K562 (cell line): Measurements from ENCODE around the gene CCNYL1. TPM values are rescaled to one million over a fixed set of nuclear protein-coding genes. Genes with fewer than 3 reads are reported as not detected.

ENCODE experiments used
- AFF4 ChIP-seq: sonication (generic); formaldehyde crosslinking; IDR thresholded peaks from 2 replicates; pipeline ENCODE4 v1.8.0; 2023; ENCODE audit warnings: mild to moderate bottlenecking, missing genetic modification reagents
- BRCA1 ChIP-seq, 2 experiments: fragments of 450-650 bp in 1 of 2; sonication (generic) in 1 of 2; formaldehyde crosslinking in 1 of 2; IDR thresholded peaks; 2 replicates each; pipeline versions ENCODE4 v1.5.0 to v1.6.1; 2017 to 2020; ENCODE audit warnings: mild to moderate bottlenecking in 1 of 2, missing genetic modification reagents in 1 of 2
- CAMTA2 ChIP-seq: fragments of 250-450 bp; sonication (Bioruptor Pico); conservative IDR thresholded peaks from 2 replicates; pipeline ENCODE4 v1.5.1; 2022
- CBX1 ChIP-seq: sonication (generic); IDR thresholded peaks from 2 replicates; pipeline ENCODE4 v1.6.1; 2016; ENCODE audit warnings: antibody characterized with exemption, low read depth, mild to moderate bottlenecking
- IRF2 ChIP-seq: sonication (generic); formaldehyde crosslinking; IDR thresholded peaks from 2 replicates; pipeline ENCODE4 v1.8.1; 2022; ENCODE audit warnings: mild to moderate bottlenecking, missing genetic modification reagents
- MAFG ChIP-seq: fragments of 450-650 bp; conservative IDR thresholded peaks from 2 replicates; pipeline ENCODE4 v1.6.1; 2016; ENCODE audit warnings: missing genetic modification characterization, missing compliant biosample characterization
- MAZ ChIP-seq, 2 experiments: fragments of 450-650 bp in 1 of 2; sonication (generic) in 1 of 2; formaldehyde crosslinking; IDR thresholded peaks in 1 of 2; conservative IDR thresholded peaks in 1 of 2; 2 replicates each; pipeline versions ENCODE4 v1.4.0 to v1.5.0; 2020; ENCODE audit warnings: mild to moderate bottlenecking in 1 of 2, missing genetic modification reagents in 1 of 2
- NFIC ChIP-seq: fragments of 450-650 bp; IDR thresholded peaks from 2 replicates; pipeline ENCODE4 v1.6.1; 2017; ENCODE audit warnings: mild to moderate bottlenecking, inconsistent platforms
- POLR2AphosphoS2 ChIP-seq: IDR thresholded peaks from 2 replicates; pipeline ENCODE4 v1.6.1; 2012; ENCODE audit warnings: low read length, improper control_type of control experiment
- PTBP1 ChIP-seq: fragments of 200-400 bp; formaldehyde crosslinking; IDR thresholded peaks from 2 replicates; pipeline ENCODE4 v1.6.1; 2017; ENCODE audit warnings: low read depth, low read length
- RBM17 ChIP-seq: fragments of 200-400 bp; formaldehyde crosslinking; IDR thresholded peaks from 2 replicates; pipeline ENCODE4 v1.6.1; 2017; ENCODE audit warnings: low read depth, mild to moderate bottlenecking, low read length, borderline replicate concordance
- SAFB2 ChIP-seq: fragments of 200-400 bp; formaldehyde crosslinking; IDR thresholded peaks from 2 replicates; pipeline ENCODE4 v1.6.1; 2018; ENCODE audit warnings: borderline replicate concordance, low read length, low read depth, moderate library complexity; ENCODE audit not compliant: severe bottlenecking
- SIN3B ChIP-seq: fragments of 450-650 bp; IDR thresholded peaks from 2 replicates; pipeline ENCODE4 v1.6.1; 2017; ENCODE audit warnings: low read depth, mild to moderate bottlenecking, moderate library complexity
- SMAD1 ChIP-seq: fragments of 150-350 bp; IDR thresholded peaks from 2 replicates; pipeline ENCODE4 v1.6.1; 2014; ENCODE audit warnings: low read length, low read depth; ENCODE audit not compliant: partially characterized antibody
- ZBTB1 ChIP-seq: sonication (generic); formaldehyde crosslinking; IDR thresholded peaks from 2 replicates; pipeline ENCODE4 v1.8.1; 2023; ENCODE audit warnings: missing genetic modification reagents, low read depth, mild to moderate bottlenecking, borderline replicate concordance
- ZNF12 ChIP-seq: sonication (generic); formaldehyde crosslinking; IDR thresholded peaks from 2 replicates; pipeline ENCODE4 v1.4.0; 2020; ENCODE audit warnings: mild to moderate bottlenecking, missing genetic modification reagents
- ZNF23 ChIP-seq: fragments of 250-450 bp; sonication (Bioruptor Pico); IDR thresholded peaks from 2 replicates; pipeline ENCODE4 v1.4.0; 2020; ENCODE audit warnings: mild to moderate bottlenecking
- ZNF41 ChIP-seq: fragments of 250-450 bp; sonication (Bioruptor Pico); conservative IDR thresholded peaks from 2 replicates; pipeline ENCODE4 v1.4.0; 2020; ENCODE audit warnings: mild to moderate bottlenecking
- ZNF445 ChIP-seq: fragments of 250-450 bp; sonication (Bioruptor Pico); IDR thresholded peaks from 2 replicates; pipeline ENCODE4 v1.4.0; 2020; ENCODE audit warnings: low read depth, mild to moderate bottlenecking, moderate library complexity
- ZNF583 ChIP-seq: fragments of 250-450 bp; sonication (Bioruptor Pico); IDR thresholded peaks from 2 replicates; pipeline ENCODE4 v1.4.0; 2020
- ZNF639 ChIP-seq, 2 experiments: fragments of 200-800 bp in 1 of 2; sonication (Bioruptor generic) in 1 of 2; sonication (generic) in 1 of 2; formaldehyde crosslinking in 1 of 2; IDR thresholded peaks in 1 of 2; conservative IDR thresholded peaks in 1 of 2; 2 replicates each; pipeline versions ENCODE4 v1.5.0 to v1.6.1; 2016 to 2020; ENCODE audit warnings: missing compliant biosample characterization in 1 of 2, missing genetic modification characterization in 1 of 2, missing genetic modification reagents in 1 of 2
- polyA plus RNA-seq, 8 experiments: library from polyadenylated mRNA; depleted of rRNA in 4 of 8; stranded (reverse) in 5 of 8; unstranded in 3 of 8; fragments of >200 nt; fragmentation: Nextera tagmentation in 2 of 8; fragmentation: Illumina TruSeq in 1 of 8; extraction: Ambion mirVana in 2 of 8; extraction: Trizol in 1 of 8; gene quantifications; 2 replicates each; pipeline versions ENCODE4 v1.2.1 to v1.2.3, GENCODE V29; 2011 to 2014; ENCODE audit warnings: inconsistent platforms in 1 of 8, missing spikeins in 1 of 8
- total RNA-seq, 7 experiments: library from RNA; depleted of rRNA in 6 of 7; stranded (reverse); fragments of >200 nt in 6 of 7; fragmentation: Illumina TruSeq in 2 of 7; extraction: Trizol in 2 of 7; gene quantifications; 2 replicates each; pipeline versions ENCODE4 v1.2.1 to v1.2.3, GENCODE V29; 2011 to 2021; ENCODE audit warnings: low replicate concordance in 1 of 7
- TF ChIP-seq, protein P1 (sequence below): fragments of 450-650 bp; formaldehyde crosslinking; IDR thresholded peaks from 2 replicates; pipeline ENCODE4 v1.4.0; 2020; ENCODE audit warnings: mild to moderate bottlenecking, moderate library complexity

CCNYL1 gene
- total and polyA plus RNA-seq, 9 of the 15 experiments (the other 6 are each of a cell fraction or from before 2014, with no cell fraction given), result 1.9 to 7.5 (median 4.7) TPM

DNA sequence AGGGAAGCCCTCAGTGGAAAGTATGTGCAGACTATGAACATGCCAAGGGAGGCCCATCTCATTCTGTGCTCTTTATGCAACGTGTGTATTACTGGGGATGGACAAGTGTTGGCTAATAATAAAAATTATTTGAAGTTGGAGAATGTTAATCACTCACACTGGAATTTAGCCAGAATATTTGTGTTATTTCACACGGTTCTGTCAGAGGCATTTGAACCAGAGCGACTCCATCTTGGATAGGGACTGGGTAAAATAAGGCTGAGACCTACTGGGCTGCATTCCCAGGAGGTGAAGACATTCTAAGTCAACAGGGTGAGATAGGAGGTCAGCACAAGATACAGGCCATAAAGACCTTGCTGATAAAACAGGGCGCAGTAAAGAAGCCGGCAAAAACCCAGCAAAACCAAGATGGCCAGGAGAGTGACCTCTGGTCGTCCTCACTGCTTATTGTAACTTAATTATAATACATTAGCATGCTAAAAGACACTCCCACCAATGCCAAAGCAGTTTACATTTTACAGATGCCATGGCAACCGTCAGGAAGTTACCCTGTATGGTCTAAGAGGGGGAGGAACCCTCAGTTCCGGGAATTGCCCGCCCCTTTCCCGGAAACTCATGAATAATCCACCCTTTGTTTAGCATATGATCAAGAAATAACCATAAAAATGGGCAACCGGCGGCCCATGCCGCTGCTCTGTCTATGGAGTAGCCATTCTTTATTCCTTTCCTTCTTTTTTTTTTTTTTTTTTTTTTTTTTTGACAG lies 60.8 kb downstream of the CCNYL1 start (continued):
- no peak for TF ChIP-seq AFF4
- peak in 1 of 2 experiments; percentile 100; a peak in 2 of 4 replicates for TF ChIP-seq MAZ (CRISPR knock-in tag; conservative IDR thresholded peaks at IDR 0.05 in 1 of 2, IDR thresholded peaks at IDR 0.05 in 1 of 2)
- no peak for TF ChIP-seq CBX1
- TF ChIP-seq IRF2, result no peak
- peak; percentile 99 for TF ChIP-seq CAMTA2
- peak; percentile 87 for TF ChIP-seq MAFG
- peak; percentile 100 for TF ChIP-seq ZNF583
- no peak for TF ChIP-seq RBM17
- TF ChIP-seq ZBTB1 (CRISPR knock-in tag), result no peak
- peak; percentile 99 for TF ChIP-seq ZNF445 (CRISPR knock-in tag)
- TF ChIP-seq NFIC, result no peak
- TF ChIP-seq SIN3B, result no peak
- no peak for TF ChIP-seq ZNF12 (CRISPR knock-in tag)
- TF ChIP-seq ZNF23, result peak; percentile 98
- TF ChIP-seq, protein P1, sequence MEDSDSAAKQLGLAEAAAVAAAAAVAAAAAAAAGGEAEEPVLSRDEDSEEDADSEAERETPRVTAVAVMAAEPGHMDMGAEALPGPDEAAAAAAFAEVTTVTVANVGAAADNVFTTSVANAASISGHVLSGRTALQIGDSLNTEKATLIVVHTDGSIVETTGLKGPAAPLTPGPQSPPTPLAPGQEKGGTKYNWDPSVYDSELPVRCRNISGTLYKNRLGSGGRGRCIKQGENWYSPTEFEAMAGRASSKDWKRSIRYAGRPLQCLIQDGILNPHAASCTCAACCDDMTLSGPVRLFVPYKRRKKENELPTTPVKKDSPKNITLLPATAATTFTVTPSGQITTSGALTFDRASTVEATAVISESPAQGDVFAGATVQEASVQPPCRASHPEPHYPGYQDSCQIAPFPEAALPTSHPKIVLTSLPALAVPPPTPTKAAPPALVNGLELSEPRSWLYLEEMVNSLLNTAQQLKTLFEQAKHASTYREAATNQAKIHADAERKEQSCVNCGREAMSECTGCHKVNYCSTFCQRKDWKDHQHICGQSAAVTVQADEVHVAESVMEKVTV (CRISPR knock-in tag), result peak; percentile 97
- TF ChIP-seq ZNF41, result peak; percentile 99
- no peak for TF ChIP-seq SAFB2
- TF ChIP-seq SMAD1, result no peak
- no peak for TF ChIP-seq PTBP1
- TF ChIP-seq BRCA1 (IDR thresholded peaks at IDR 0.05), result no peak
- no peak for TF ChIP-seq BRCA1 (CRISPR knock-in tag; IDR thresholded peaks at IDR 0.05)
- peak in 1 of 2 experiments; percentile 100; a peak in 2 of 4 replicates for TF ChIP-seq ZNF639 (CRISPR knock-in tag; conservative IDR thresholded peaks at IDR 0.05 in 1 of 2, IDR thresholded peaks at IDR 0.05 in 1 of 2)
- no peak for TF ChIP-seq POLR2AphosphoS2
